ENCODE results near the gene SSH2. TPM values are rescaled to one million over a fixed set of nuclear protein-coding genes. Genes with fewer than 3 reads are reported as not detected.

Gene SSH2
- total and polyA plus RNA-seq, 2 donors from 2014 or later: 19.7 to 62.5 TPM

DNA sequence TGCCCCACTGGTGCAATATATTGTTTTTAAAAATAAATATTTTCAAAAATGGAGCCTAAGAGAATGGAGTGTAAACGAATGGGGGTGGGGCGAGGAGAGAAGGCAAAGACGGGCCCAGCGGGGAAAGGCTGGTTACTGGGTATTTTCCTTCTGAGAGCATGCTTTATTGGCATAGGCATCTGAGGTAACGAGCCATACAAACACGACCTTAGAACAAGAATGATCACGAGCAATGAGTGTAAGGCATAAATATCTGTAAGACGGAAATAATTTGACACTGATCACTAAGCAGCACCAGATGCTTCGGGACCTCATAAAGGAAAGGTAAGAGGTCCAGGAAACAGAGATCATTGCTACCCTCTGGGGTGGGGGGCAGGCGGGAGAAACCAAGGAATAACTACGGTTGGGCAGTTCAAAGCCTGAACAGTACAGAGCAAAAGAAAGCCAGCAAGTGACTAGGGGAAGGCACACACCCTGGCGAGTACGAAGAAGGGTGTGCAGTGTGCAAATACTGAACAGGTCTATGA lies 959 bp downstream of the SSH2 start:
- peak overlapping the region; percentile 89 to 97 (median 95) for H3K4me3 ChIP-seq (ENCODE audit: low read length in 3 of 3)
- peak overlapping the region; percentile 68 to 92 for H3K27ac ChIP-seq (ENCODE audit: low read depth in 2 of 2, low read length in 2 of 2)
- DNase-seq: peak in 3 of 5 donors; percentile 61 to 80 (median 72)
- no peak for FAIRE-seq
- no peaks in the 10 kb centered on the region for H3K36me3 ChIP-seq (ENCODE audit: control insufficient read depth in 2 of 3, insufficient read depth in 3 of 3, low read length in 3 of 3)
- intact Hi-C loops (cut with DNase I): no loop called here
- H3K27me3 ChIP-seq (ENCODE audit: control insufficient read depth, insufficient read depth, low read length): no peaks in the 10 kb centered on the region
- H3K9me3 ChIP-seq (ENCODE audit: control insufficient read depth in 2 of 3, insufficient read depth in 1 of 3, low read length in 3 of 3): no peaks in the 10 kb centered on the region
- TF ChIP-seq, protein P1, sequence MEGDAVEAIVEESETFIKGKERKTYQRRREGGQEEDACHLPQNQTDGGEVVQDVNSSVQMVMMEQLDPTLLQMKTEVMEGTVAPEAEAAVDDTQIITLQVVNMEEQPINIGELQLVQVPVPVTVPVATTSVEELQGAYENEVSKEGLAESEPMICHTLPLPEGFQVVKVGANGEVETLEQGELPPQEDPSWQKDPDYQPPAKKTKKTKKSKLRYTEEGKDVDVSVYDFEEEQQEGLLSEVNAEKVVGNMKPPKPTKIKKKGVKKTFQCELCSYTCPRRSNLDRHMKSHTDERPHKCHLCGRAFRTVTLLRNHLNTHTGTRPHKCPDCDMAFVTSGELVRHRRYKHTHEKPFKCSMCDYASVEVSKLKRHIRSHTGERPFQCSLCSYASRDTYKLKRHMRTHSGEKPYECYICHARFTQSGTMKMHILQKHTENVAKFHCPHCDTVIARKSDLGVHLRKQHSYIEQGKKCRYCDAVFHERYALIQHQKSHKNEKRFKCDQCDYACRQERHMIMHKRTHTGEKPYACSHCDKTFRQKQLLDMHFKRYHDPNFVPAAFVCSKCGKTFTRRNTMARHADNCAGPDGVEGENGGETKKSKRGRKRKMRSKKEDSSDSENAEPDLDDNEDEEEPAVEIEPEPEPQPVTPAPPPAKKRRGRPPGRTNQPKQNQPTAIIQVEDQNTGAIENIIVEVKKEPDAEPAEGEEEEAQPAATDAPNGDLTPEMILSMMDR (IDR thresholded peaks at IDR 0.05; ENCODE audit: borderline replicate concordance, extremely low read depth, insufficient read depth): no peak
- H3K4me1 ChIP-seq (ENCODE audit: control insufficient read depth in 2 of 3, insufficient read depth in 2 of 3, low read depth in 1 of 3, low read length in 3 of 3): peaks cover 0 to 12% (median 6%) of the 10 kb centered on the region in 3 donors
- H3K9ac ChIP-seq (ENCODE audit: low read length in 3 of 3): peak overlapping the region; percentile 68 to 95 (median 74)

DNA sequence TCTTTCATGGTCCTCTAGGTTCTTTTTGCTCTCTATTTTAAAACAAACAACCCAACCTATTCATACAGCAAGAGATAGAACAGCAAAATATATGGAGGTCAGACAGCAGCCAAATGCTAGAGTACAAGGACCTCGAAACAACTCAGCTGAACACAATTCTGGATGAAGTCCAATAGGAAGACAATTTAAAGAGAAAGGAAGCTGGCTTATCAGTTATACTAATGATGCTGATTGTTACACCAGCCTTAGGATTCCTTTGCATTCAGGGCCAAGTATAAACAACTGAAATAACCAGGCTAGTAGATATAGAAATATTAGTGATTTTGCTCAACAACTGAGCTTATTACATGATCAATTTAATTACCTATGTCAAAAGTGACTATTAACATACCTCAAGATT lies 2.5 kb downstream of the SSH2 start:
- TF ChIP-seq, protein P1 (IDR thresholded peaks at IDR 0.05; ENCODE audit: borderline replicate concordance, extremely low read depth, insufficient read depth): no peak
- intact Hi-C loops (cut with DNase I): no loop called here
- FAIRE-seq (no peak), DNase-seq (peak in 1 of 5 donors; percentile 42)
- Histone ChIP-seq H3K9ac (ENCODE audit: low read length in 3 of 3) (no peak overlapping the region), H3K4me3 (ENCODE audit: low read length in 3 of 3) (no peak overlapping the region), H3K27me3 (ENCODE audit: control insufficient read depth, insufficient read depth, low read length) (no peaks in the 10 kb centered on the region), H3K4me1 (ENCODE audit: control insufficient read depth in 2 of 3, insufficient read depth in 2 of 3, low read depth in 1 of 3, low read length in 3 of 3) (peaks cover 0 to 12% (median 6%) of the 10 kb centered on the region in 3 donors), H3K27ac (ENCODE audit: low read depth in 2 of 2, low read length in 2 of 2) (no peak overlapping the region), H3K36me3 (ENCODE audit: control insufficient read depth in 2 of 3, insufficient read depth in 3 of 3, low read length in 3 of 3) (no peaks in the 10 kb centered on the region), H3K9me3 (ENCODE audit: control insufficient read depth in 2 of 3, insufficient read depth in 1 of 3, low read length in 3 of 3) (no peaks in the 10 kb centered on the region)

DNA sequence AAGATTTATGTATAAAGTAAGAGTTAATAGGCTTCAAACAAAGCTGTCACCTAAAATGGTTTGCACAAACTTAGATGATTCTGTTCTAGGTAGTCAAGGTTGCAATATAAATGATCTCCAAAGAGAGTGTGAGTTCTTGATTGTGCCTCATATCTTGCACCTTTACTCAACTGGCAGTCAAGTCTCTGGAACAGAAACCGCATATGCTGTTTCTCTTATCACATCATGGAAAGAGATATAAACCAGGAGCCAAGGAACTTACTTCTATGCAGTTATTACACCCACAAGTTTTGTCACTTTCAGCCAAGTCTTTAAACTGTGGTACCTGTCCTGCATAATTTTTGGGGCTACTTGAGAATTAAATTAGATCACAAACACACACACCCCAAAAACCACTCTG lies 5.2 kb downstream of the SSH2 start:
- FAIRE-seq (no peak), DNase-seq (no peak)
- no peak overlapping the region for H3K27ac ChIP-seq (ENCODE audit: low read depth in 2 of 2, low read length in 2 of 2)
- no peaks in the 10 kb centered on the region for H3K36me3 ChIP-seq (ENCODE audit: control insufficient read depth in 2 of 3, insufficient read depth in 3 of 3, low read length in 3 of 3)
- no peak overlapping the region for H3K9ac ChIP-seq (ENCODE audit: low read length in 3 of 3)
- TF ChIP-seq, protein P1 (IDR thresholded peaks at IDR 0.05; ENCODE audit: borderline replicate concordance, extremely low read depth, insufficient read depth): no peak
- H3K9me3 ChIP-seq (ENCODE audit: control insufficient read depth in 2 of 3, insufficient read depth in 1 of 3, low read length in 3 of 3): no peaks in the 10 kb centered on the region
- no peaks in the 10 kb centered on the region for H3K27me3 ChIP-seq (ENCODE audit: control insufficient read depth, insufficient read depth, low read length)
- no peak overlapping the region for H3K4me3 ChIP-seq (ENCODE audit: low read length in 3 of 3)
- intact Hi-C loops (cut with DNase I): no loop called here
- H3K4me1 ChIP-seq (ENCODE audit: control insufficient read depth in 2 of 3, insufficient read depth in 2 of 3, low read depth in 1 of 3, low read length in 3 of 3): peaks cover 0 to 5% (median 3%) of the 10 kb centered on the region in 3 donors

Measured in kidney (tissue), 14 donors.